Chondrocyte (in vitro differentiated cells): ENCODE measurements around the gene GNG8. TPM values are rescaled to one million over a fixed set of nuclear protein-coding genes. Genes with fewer than 3 reads are reported as not detected.

Experiments
- DNase-seq: peaks from one replicate; pipeline ENCODE4 v3.0.0; 2021; ENCODE audit warnings: mixed read lengths, low spot score
- H3K27ac Mint-ChIP-seq: one replicate; pipeline ENCODE4 v1.8.0; 2021; ENCODE audit warnings: mild to moderate bottlenecking, moderate library complexity, mixed read lengths; ENCODE audit not compliant: unreplicated experiment
- H3K27me3 Mint-ChIP-seq: 2 replicates; pipeline ENCODE4 v1.8.0; 2021; ENCODE audit warnings: low read depth, mixed read lengths
- H3K36me3 Mint-ChIP-seq: 2 replicates; pipeline ENCODE4 v1.8.0; 2021; ENCODE audit warnings: low read depth, mixed read lengths
- H3K4me1 Mint-ChIP-seq: 2 replicates; pipeline ENCODE4 v1.8.0; 2021; ENCODE audit warnings: low read depth, mild to moderate bottlenecking, mixed read lengths
- H3K4me3 Mint-ChIP-seq: one replicate; pipeline ENCODE4 v1.8.0; 2021; ENCODE audit warnings: mild to moderate bottlenecking, moderate library complexity, mixed read lengths; ENCODE audit not compliant: unreplicated experiment
- H3K9me3 Mint-ChIP-seq: 2 replicates; pipeline ENCODE4 v1.8.0; 2021; ENCODE audit warnings: low read depth, mixed read lengths
- CTCF ChIP-seq: fragments of 200-600 bp; sonication (generic); IDR thresholded peaks from 2 replicates; pipeline ENCODE4 v1.5.0; 2021; ENCODE audit warnings: antibody characterized with exemption, mild to moderate bottlenecking, moderate library complexity
- total RNA-seq: library from RNA; stranded (reverse); gene quantifications from 3 replicates; pipeline ENCODE4 v1.2.1, GENCODE V29; 2021

The GNG8 gene
- total RNA-seq, 1 donor from 2014 or later, result not detected

DNA sequence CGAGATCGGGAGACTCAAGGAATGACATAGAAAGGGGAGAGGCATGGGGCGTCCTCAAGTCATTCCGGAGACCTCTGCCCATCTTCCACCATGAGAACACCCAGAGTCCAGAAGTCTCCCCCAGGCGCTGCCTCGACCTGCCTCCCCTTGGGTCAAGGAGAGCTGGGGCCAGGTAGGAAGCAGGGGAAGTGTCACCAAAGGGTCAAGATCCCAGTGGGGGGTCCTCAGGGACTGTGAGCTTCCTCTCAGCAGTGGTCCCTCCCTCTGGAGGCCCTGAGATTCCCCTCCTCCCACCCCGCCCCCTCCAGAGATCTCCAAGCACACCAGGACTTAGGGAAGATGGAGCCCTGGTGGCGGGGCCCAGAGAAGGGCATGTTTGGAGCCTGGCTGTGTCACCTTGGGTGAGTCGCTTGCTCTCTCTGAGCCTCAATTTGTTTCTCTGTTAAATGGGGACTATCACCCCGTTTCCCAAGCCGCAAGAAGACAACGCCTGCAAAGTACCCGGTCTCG, 24.1 kb upstream of the GNG8 start:
- Mint-ChIP-seq H3K27me3 (no peaks in the 10 kb centered on the region), H3K4me3 (peak overlapping the region; percentile 77), H3K27ac (peak overlapping the region; percentile 38), H3K4me1 (peaks cover 28% of the 10 kb centered on the region), H3K36me3 (no peaks in the 10 kb centered on the region), H3K9me3 (no peaks in the 10 kb centered on the region)
- TF ChIP-seq CTCF, result no peak
- DNase-seq, result no peak

GRCh38 chr19:46659151-46660007, 23.4 kb upstream of the GNG8 start:
- peak overlapping the region; percentile 38 for H3K27ac Mint-ChIP-seq
- TF ChIP-seq CTCF, result no peak
- peak overlapping the region; percentile 77 for H3K4me3 Mint-ChIP-seq
- H3K27me3 Mint-ChIP-seq, result no peaks in the 10 kb centered on the region
- peaks cover 31% of the 10 kb centered on the region for H3K4me1 Mint-ChIP-seq
- no peaks in the 10 kb centered on the region for H3K36me3 Mint-ChIP-seq
- no peak for DNase-seq
- no peaks in the 10 kb centered on the region for H3K9me3 Mint-ChIP-seq

- no peak for DNase-seq
- no peak for TF ChIP-seq CTCF
- Mint-ChIP-seq H3K36me3 (peaks cover 2% of the 10 kb centered on the region), H3K4me1 (peaks cover 23% of the 10 kb centered on the region), H3K9me3 (no peaks in the 10 kb centered on the region), H3K27me3 (no peaks in the 10 kb centered on the region), H3K4me3 (no peak overlapping the region), H3K27ac (no peak overlapping the region)
Observed at GRCh38 chr19:46656541-46656940, 20.5 kb upstream of the GNG8 start.

GRCh38 chr19:46654621-46655152, 18.7 kb upstream of the GNG8 start:
- no peaks in the 10 kb centered on the region for H3K27me3 Mint-ChIP-seq
- peaks cover 15% of the 10 kb centered on the region for H3K4me1 Mint-ChIP-seq
- H3K27ac Mint-ChIP-seq, result no peak overlapping the region
- H3K4me3 Mint-ChIP-seq, result no peak overlapping the region
- peaks cover 2% of the 10 kb centered on the region for H3K36me3 Mint-ChIP-seq
- no peak for DNase-seq
- no peak for TF ChIP-seq CTCF
- no peaks in the 10 kb centered on the region for H3K9me3 Mint-ChIP-seq

DNA sequence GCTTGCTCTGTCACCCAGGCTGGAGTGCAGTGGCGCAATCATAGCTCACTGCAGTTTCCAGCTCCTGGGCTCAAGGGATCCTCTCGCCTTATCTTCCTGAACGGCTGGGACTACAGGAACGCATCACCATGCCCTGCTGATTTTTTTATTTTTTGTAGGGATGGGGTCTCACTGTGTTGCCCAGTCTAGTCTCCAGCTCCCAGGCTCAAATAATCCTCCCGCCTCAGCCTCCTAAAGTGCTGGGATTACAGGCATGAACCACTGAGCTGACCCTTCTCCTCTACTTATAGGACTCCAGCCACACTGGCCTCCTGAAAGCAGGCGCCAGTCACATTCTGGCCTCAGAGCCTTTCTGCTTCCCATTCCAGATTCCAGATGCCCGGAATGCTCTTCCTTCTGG, 14.4 kb upstream of the GNG8 start:
- Mint-ChIP-seq H3K36me3 (peaks cover 9% of the 10 kb centered on the region), H3K27me3 (no peaks in the 10 kb centered on the region), H3K4me3 (no peak overlapping the region), H3K27ac (no peak overlapping the region), H3K4me1 (peaks cover 4% of the 10 kb centered on the region), H3K9me3 (no peaks in the 10 kb centered on the region)
- no peak for DNase-seq
- TF ChIP-seq CTCF, result no peak
